ENCODE data around the gene MXD4.
"Not testable (repeated sequence)": the region's sequence is repeated elsewhere in the genome, so short reads cannot be mapped to it uniquely, and the experiment has no call there.

Gene MXD4

GRCh38 chr4:2275546-2276251, 13.8 kb upstream of the MXD4 start:
- no peak for DNase-seq
- Histone ChIP-seq H3K27ac (no peak overlapping the region), H3K36me3 (replicated peaks) (no peaks in the 10 kb centered on the region), H3K4me3 (ENCODE audit: low read depth, low read length) (no peak overlapping the region), H3K27me3 (replicated peaks) (no peaks in the 10 kb centered on the region)
- TF ChIP-seq CTCF (IDR thresholded peaks at IDR 0.05; ENCODE audit: low read depth, low read length, missing control alignments), result no peak
- in situ Hi-C loops (cut with HindIII; ENCODE audit: low pct_ligation_motif_present, low sequenced_read_pairs), result no loop called here

- H3K27ac ChIP-seq; H3K4me3 ChIP-seq (ENCODE audit: low read depth, low read length); in situ Hi-C loops (cut with HindIII; ENCODE audit: low pct_ligation_motif_present, low sequenced_read_pairs); H3K27me3 ChIP-seq (replicated peaks); H3K36me3 ChIP-seq (replicated peaks); DNase-seq: not testable (repeated sequence)
These were observed 13.1 kb upstream of the MXD4 start for GRCh38 chr4:2275044-2275397.

GRCh38 chr4:2274320-2275043, 12.6 kb upstream of the MXD4 start:
- no peak for DNase-seq
- no peak overlapping the region for H3K4me3 ChIP-seq (ENCODE audit: low read depth, low read length)
- TF ChIP-seq CTCF (IDR thresholded peaks at IDR 0.05; ENCODE audit: low read depth, low read length, missing control alignments), result no peak
- no peaks in the 10 kb centered on the region for H3K36me3 ChIP-seq (replicated peaks)
- in situ Hi-C loops (cut with HindIII; ENCODE audit: low pct_ligation_motif_present, low sequenced_read_pairs), result no loop called here
- no peaks in the 10 kb centered on the region for H3K27me3 ChIP-seq (replicated peaks)
- H3K27ac ChIP-seq, result no peak overlapping the region

GRCh38 chr4:2273657-2274319, 11.9 kb upstream of the MXD4 start:
- H3K27me3 ChIP-seq (replicated peaks), result no peaks in the 10 kb centered on the region
- no peak overlapping the region for H3K27ac ChIP-seq
- DNase-seq, result no peak
- H3K4me3 ChIP-seq (ENCODE audit: low read depth, low read length), result no peak overlapping the region
- no peak for TF ChIP-seq CTCF (IDR thresholded peaks at IDR 0.05; ENCODE audit: low read depth, low read length, missing control alignments)
- in situ Hi-C loops (cut with HindIII; ENCODE audit: low pct_ligation_motif_present, low sequenced_read_pairs), result no loop called here
- H3K36me3 ChIP-seq (replicated peaks), result no peaks in the 10 kb centered on the region

GRCh38 chr4:2273221-2273620, 11.3 kb upstream of the MXD4 start:
- Histone ChIP-seq H3K27ac (no peak overlapping the region), H3K4me3 (ENCODE audit: low read depth, low read length) (no peak overlapping the region), H3K36me3 (replicated peaks) (no peaks in the 10 kb centered on the region), H3K27me3 (replicated peaks) (no peaks in the 10 kb centered on the region)
- TF ChIP-seq CTCF (IDR thresholded peaks at IDR 0.05; ENCODE audit: low read depth, low read length, missing control alignments), result no peak
- in situ Hi-C loops (cut with HindIII; ENCODE audit: low pct_ligation_motif_present, low sequenced_read_pairs), result no loop called here
- no peak for DNase-seq

- no peak for DNase-seq
- in situ Hi-C loops (cut with HindIII; ENCODE audit: low pct_ligation_motif_present, low sequenced_read_pairs), result no loop called here
- no peaks in the 10 kb centered on the region for H3K36me3 ChIP-seq (replicated peaks)
- no peaks in the 10 kb centered on the region for H3K27me3 ChIP-seq (replicated peaks)
- H3K27ac ChIP-seq, result no peak overlapping the region
- no peak for TF ChIP-seq CTCF (IDR thresholded peaks at IDR 0.05; ENCODE audit: low read depth, low read length, missing control alignments)
- H3K4me3 ChIP-seq (ENCODE audit: low read depth, low read length), result no peak overlapping the region
These were observed 10.9 kb upstream of the MXD4 start for GRCh38 chr4:2272828-2273120.

All from brain microvascular endothelial cell (primary cell).